ENCODE data around the gene ACTL8. TPM values are rescaled to one million over a fixed set of nuclear protein-coding genes. Genes with fewer than 3 reads are reported as not detected.

The ACTL8 gene
- total and polyA plus RNA-seq, 2 of the 4 experiments (the other 2 are of a cell fraction): under 0.01 to 0.07 TPM

DNA sequence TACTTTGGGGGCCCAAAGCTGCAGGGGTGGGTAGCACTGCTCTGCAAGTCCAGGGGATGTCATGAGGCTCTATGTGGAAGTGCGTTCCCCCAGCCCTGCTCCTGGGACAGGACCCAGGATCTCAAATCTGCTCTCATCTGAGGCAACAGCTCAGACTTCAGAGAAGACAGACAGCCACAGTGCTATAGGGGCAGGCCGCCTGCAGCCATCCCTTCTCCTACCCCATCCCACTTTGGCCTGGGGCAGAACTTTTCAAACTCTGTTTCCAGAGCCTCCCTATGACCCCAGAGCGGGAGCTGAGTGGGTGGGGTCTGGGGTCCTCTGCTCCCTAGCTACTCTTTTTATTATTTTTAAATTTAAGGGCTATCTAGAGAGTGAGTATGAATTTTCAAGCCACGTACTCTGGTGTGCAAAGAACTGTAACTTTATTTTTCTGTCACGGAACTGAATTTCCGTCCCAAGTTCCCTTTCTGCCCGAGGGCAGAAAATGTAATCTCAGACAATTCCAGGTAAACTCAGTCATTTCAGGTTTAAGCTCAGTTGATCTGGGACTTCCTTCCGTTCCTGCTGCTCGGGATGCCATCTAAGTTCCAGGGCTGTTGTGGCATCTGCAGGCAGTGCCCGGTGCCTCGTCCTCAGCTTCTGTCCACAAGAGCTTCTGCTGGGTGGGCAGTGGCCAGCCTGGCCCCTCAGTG, 98.3 kb downstream of the ACTL8 start:
- no peak for TF ChIP-seq CEBPB (IDR thresholded peaks at IDR 0.05; ENCODE audit: low read depth, low read length)
- TF ChIP-seq, protein P1, sequence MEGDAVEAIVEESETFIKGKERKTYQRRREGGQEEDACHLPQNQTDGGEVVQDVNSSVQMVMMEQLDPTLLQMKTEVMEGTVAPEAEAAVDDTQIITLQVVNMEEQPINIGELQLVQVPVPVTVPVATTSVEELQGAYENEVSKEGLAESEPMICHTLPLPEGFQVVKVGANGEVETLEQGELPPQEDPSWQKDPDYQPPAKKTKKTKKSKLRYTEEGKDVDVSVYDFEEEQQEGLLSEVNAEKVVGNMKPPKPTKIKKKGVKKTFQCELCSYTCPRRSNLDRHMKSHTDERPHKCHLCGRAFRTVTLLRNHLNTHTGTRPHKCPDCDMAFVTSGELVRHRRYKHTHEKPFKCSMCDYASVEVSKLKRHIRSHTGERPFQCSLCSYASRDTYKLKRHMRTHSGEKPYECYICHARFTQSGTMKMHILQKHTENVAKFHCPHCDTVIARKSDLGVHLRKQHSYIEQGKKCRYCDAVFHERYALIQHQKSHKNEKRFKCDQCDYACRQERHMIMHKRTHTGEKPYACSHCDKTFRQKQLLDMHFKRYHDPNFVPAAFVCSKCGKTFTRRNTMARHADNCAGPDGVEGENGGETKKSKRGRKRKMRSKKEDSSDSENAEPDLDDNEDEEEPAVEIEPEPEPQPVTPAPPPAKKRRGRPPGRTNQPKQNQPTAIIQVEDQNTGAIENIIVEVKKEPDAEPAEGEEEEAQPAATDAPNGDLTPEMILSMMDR (conservative IDR thresholded peaks at IDR 0.05; ENCODE audit: low read depth, low read length): no peak
- no peak for TF ChIP-seq CHD1 (IDR thresholded peaks at IDR 0.05; ENCODE audit: low read depth, low read length)
- TF ChIP-seq MAFK (IDR thresholded peaks at IDR 0.05; ENCODE audit: low read depth, low read length): no peak
- no peak for TF ChIP-seq SMC3 (IDR thresholded peaks at IDR 0.05; ENCODE audit: low read depth, low read length)
- TF ChIP-seq, protein P2, sequence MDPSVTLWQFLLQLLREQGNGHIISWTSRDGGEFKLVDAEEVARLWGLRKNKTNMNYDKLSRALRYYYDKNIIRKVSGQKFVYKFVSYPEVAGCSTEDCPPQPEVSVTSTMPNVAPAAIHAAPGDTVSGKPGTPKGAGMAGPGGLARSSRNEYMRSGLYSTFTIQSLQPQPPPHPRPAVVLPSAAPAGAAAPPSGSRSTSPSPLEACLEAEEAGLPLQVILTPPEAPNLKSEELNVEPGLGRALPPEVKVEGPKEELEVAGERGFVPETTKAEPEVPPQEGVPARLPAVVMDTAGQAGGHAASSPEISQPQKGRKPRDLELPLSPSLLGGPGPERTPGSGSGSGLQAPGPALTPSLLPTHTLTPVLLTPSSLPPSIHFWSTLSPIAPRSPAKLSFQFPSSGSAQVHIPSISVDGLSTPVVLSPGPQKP (IDR thresholded peaks at IDR 0.05; ENCODE audit: borderline replicate concordance, low read depth, low read length): no peak
- TF ChIP-seq, protein P3, sequence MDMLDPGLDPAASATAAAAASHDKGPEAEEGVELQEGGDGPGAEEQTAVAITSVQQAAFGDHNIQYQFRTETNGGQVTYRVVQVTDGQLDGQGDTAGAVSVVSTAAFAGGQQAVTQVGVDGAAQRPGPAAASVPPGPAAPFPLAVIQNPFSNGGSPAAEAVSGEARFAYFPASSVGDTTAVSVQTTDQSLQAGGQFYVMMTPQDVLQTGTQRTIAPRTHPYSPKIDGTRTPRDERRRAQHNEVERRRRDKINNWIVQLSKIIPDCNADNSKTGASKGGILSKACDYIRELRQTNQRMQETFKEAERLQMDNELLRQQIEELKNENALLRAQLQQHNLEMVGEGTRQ (IDR thresholded peaks at IDR 0.05; ENCODE audit: low read depth, low read length): no peak
- no peak for TF ChIP-seq POLR2A (IDR thresholded peaks at IDR 0.05; ENCODE audit: low read depth, low read length)
- TF ChIP-seq RAD21 (IDR thresholded peaks at IDR 0.05; ENCODE audit: low read length): no peak
- TF ChIP-seq BHLHE40 (IDR thresholded peaks at IDR 0.05; ENCODE audit: low read depth, low read length): no peak
- TF ChIP-seq FOS (IDR thresholded peaks at IDR 0.05; ENCODE audit: low read depth, low read length): no peak
- TF ChIP-seq RFX5 (IDR thresholded peaks at IDR 0.05; ENCODE audit: low read depth, low read length): no peak
- no peak for TF ChIP-seq NFE2L2 (IDR thresholded peaks at IDR 0.05; ENCODE audit: low read depth, low read length)
- TF ChIP-seq MAZ (IDR thresholded peaks at IDR 0.05; ENCODE audit: borderline replicate concordance, low read depth, low read length): no peak
- no peak for TF ChIP-seq MXI1 (IDR thresholded peaks at IDR 0.05; ENCODE audit: borderline replicate concordance, low read depth, low read length)
- TF ChIP-seq RCOR1 (IDR thresholded peaks at IDR 0.05; ENCODE audit: insufficient replicate concordance, low read length): no peak
- POLR2A ChIA-PET (ENCODE audit: unreplicated experiment): no interaction called here

More for the DNA sequence above, 98.3 kb downstream of the ACTL8 start:
- no peaks in the 10 kb centered on the region for H3K9me1 ChIP-seq (ENCODE audit: insufficient read depth, low read length)
- no peak overlapping the region for H3K14ac ChIP-seq (replicated peaks; ENCODE audit: low read depth, low read length)
- no peak overlapping the region for H2AK9ac ChIP-seq (replicated peaks; ENCODE audit: low read depth, low read length, poor library complexity)
- CTCF ChIA-PET: interaction anchor here (0.5 kb wide), 1 partner anchor 110 kb away, joined by 3 read pairs; no protein-coding TSS in a partner anchor
- no peaks in the 10 kb centered on the region for H3K9me3 ChIP-seq (ENCODE audit: control insufficient read depth, insufficient read depth, low read length)
- no peak overlapping the region for H2AK5ac ChIP-seq (ENCODE audit: low read depth, low read length)
- in situ Hi-C loops (cut with MboI; ENCODE audit: low sequenced_read_pairs): no loop called here
- ATAC-seq (ENCODE audit: low read depth): no peak
- 100% methylated on average over 3 of the region's 11 CpGs; no CpG with 5 or more reads in 1 of the 2 experiments for WGBS, 2 experiments (ENCODE audit: extremely low coverage in 2 of 2, insufficient read length in 1 of 2)
- dilution Hi-C loops (cut with HindIII; ENCODE audit: low sequenced_read_pairs, unreplicated experiment): no loop called here
- H3K27ac ChIP-seq (ENCODE audit: insufficient read depth, low read length): no peak overlapping the region
- no peak overlapping the region for H4K8ac ChIP-seq (ENCODE audit: low read depth in 2 of 2, low read length in 2 of 2)
- no peak overlapping the region for H3K4me3 ChIP-seq (ENCODE audit: insufficient read depth, low read depth, low read length)
- H2BK15ac ChIP-seq (ENCODE audit: low read depth, low read length): no peak overlapping the region
- H3K56ac ChIP-seq (ENCODE audit: extremely low read depth, insufficient read depth, low read length): no peak overlapping the region
- no peak overlapping the region for H3K4me2 ChIP-seq (ENCODE audit: low read depth, low read length)
- no peak overlapping the region for H2BK20ac ChIP-seq (ENCODE audit: low read depth, low read length)
- H4K91ac ChIP-seq (ENCODE audit: insufficient read depth, low read depth, low read length): no peak overlapping the region
- no peak overlapping the region for H2BK120ac ChIP-seq (ENCODE audit: low read depth, low read length)
- H3K23ac ChIP-seq (ENCODE audit: low read depth, low read length): no peak overlapping the region
- intact Hi-C loops (cut with micrococcal nuclease): no loop called here
- H4K5ac ChIP-seq (ENCODE audit: low read depth, low read length): no peak overlapping the region
- H3K9ac ChIP-seq (ENCODE audit: low read depth, low read length): no peak overlapping the region
- BruUV-seq (replicated peaks): no TSS peak
- no peak for DNase-seq
- no peak overlapping the region for H3K4ac ChIP-seq (ENCODE audit: low read depth, low read length)
- no peak overlapping the region for H2AFZ ChIP-seq (replicated peaks; ENCODE audit: low read length, poor library complexity)
- no peak overlapping the region for H3K18ac ChIP-seq (ENCODE audit: low read depth, low read length)
- peaks cover 4% of the 10 kb centered on the region; the same call in 1 of the 2 replicates for H3K27me3 ChIP-seq (ENCODE audit: control insufficient read depth, insufficient read depth, low read length)
- H3K79me1 ChIP-seq (ENCODE audit: low read depth in 1 of 2, low read length in 2 of 2): no peaks in the 10 kb centered on the region
- no peak overlapping the region for H2BK5ac ChIP-seq (ENCODE audit: low read depth, low read length, poor library complexity, severe bottlenecking)
- no peaks in the 10 kb centered on the region for H3K36me3 ChIP-seq (ENCODE audit: control insufficient read depth, insufficient read depth, low read length)
- no peaks in the 10 kb centered on the region for H4K20me1 ChIP-seq (ENCODE audit: insufficient read depth, low read length)
- no peaks in the 10 kb centered on the region; the same call in 1 of the 2 replicates for H3K4me1 ChIP-seq (ENCODE audit: control insufficient read depth, insufficient read depth, low read length)

Data from IMR-90 (cell line).